Keratinocyte (primary cell): ENCODE measurements around the gene GPHB5. TPM values are rescaled to one million over a fixed set of nuclear protein-coding genes. Genes with fewer than 3 reads are reported as not detected.

ENCODE experiments used
- DNase-seq: peaks from one replicate; pipeline ENCODE4 v3.0.0-alpha.2; 2011; ENCODE audit warnings: low read depth, missing footprints, low spot score
- FAIRE-seq: peaks from 2 replicates; lab custom pipeline; 2011; peaks lifted over from hg19 to GRCh38; lab: Jason Lieb, UNC
- H2AFZ ChIP-seq: 2 replicates; pipeline ENCODE4 v1.6.0; 2012; ENCODE audit warnings: low read length, control low read depth, inconsistent platforms; ENCODE audit not compliant: control insufficient read depth
- H3K27ac ChIP-seq: 2 replicates; pipeline ENCODE4 v1.5.1; 2011; ENCODE audit warnings: low read length; ENCODE audit not compliant: control insufficient read depth, insufficient read depth
- H3K27me3 ChIP-seq: 3 replicates; pipeline ENCODE4 v1.6.0; 2011; ENCODE audit warnings: low read length; ENCODE audit not compliant: control insufficient read depth, insufficient read depth; ENCODE audit errors: extremely low read depth
- H3K36me3 ChIP-seq, 2 experiments: 2 replicates in 1 of 2; 3 replicates in 1 of 2; pipeline ENCODE4 v1.5.1; 2011; ENCODE audit warnings: low read length in 2 of 2, mild to moderate bottlenecking in 1 of 2; ENCODE audit not compliant: control insufficient read depth in 2 of 2, insufficient read depth in 2 of 2; ENCODE audit errors: extremely low read depth in 1 of 2
- H3K4me1 ChIP-seq: 3 replicates; pipeline ENCODE4 v1.5.1; 2011; ENCODE audit warnings: low read length; ENCODE audit not compliant: control insufficient read depth, insufficient read depth; ENCODE audit errors: extremely low read depth
- H3K4me2 ChIP-seq: 3 replicates; pipeline ENCODE4 v1.6.0; 2011; ENCODE audit warnings: low read depth, low read length; ENCODE audit not compliant: control insufficient read depth, insufficient read depth; ENCODE audit errors: extremely low read depth
- H3K4me3 ChIP-seq, 3 experiments: fragments of 200-600 bp in 1 of 3; sonication (generic) in 1 of 3; 2 replicates in 2 of 3; 3 replicates in 1 of 3; pipeline ENCODE4 v1.5.1; 2011 to 2016; ENCODE audit warnings: low read length in 3 of 3, mild to moderate bottlenecking in 3 of 3, control low read depth in 2 of 3, inconsistent platforms in 1 of 3, low read depth in 1 of 3, mixed read lengths in 1 of 3, mixed run types in 1 of 3, moderate library complexity in 1 of 3; ENCODE audit not compliant: control insufficient read depth in 2 of 3, insufficient read depth in 2 of 3; ENCODE audit errors: extremely low read depth in 1 of 3
- H3K79me2 ChIP-seq: 2 replicates; pipeline ENCODE4 v1.6.0; 2012; ENCODE audit warnings: low read length; ENCODE audit not compliant: control insufficient read depth, insufficient read depth
- H3K9ac ChIP-seq: 3 replicates; pipeline ENCODE4 v1.6.0; 2011; ENCODE audit warnings: low read length; ENCODE audit not compliant: control insufficient read depth, insufficient read depth; ENCODE audit errors: extremely low read depth
- H3K9me1 ChIP-seq: 3 replicates; pipeline ENCODE4 v1.6.0; 2011; ENCODE audit warnings: low read length; ENCODE audit not compliant: control insufficient read depth, insufficient read depth; ENCODE audit errors: extremely low read depth
- H3K9me3 ChIP-seq: 2 replicates; pipeline ENCODE4 v1.5.1; 2012; ENCODE audit warnings: low read depth, low read length; ENCODE audit not compliant: control insufficient read depth
- H4K20me1 ChIP-seq: 3 replicates; pipeline ENCODE4 v1.6.0; 2011; ENCODE audit warnings: low read length; ENCODE audit not compliant: control insufficient read depth, insufficient read depth; ENCODE audit errors: extremely low read depth
- CTCF ChIP-seq, 3 experiments: IDR thresholded peaks in 1 of 3; conservative IDR thresholded peaks in 1 of 3; optimal IDR thresholded peaks in 1 of 3; 2 replicates in 2 of 3; 3 replicates in 1 of 3; pipeline versions ENCODE3 to v1.5.1; 2011; ENCODE audit warnings: low read length in 3 of 3, mild to moderate bottlenecking in 3 of 3, moderate library complexity in 2 of 3, control low read depth in 1 of 3, inconsistent platforms in 1 of 3; ENCODE audit not compliant: insufficient read depth in 2 of 3; ENCODE audit errors: extremely low read depth in 1 of 3
- EZH2 ChIP-seq: IDR thresholded peaks from one replicate; pipeline ENCODE4 v1.6.1; 2012; ENCODE audit warnings: inconsistent platforms, mild to moderate bottlenecking, low read length, moderate library complexity
- dilution Hi-C: fragments of 300-500 bp; cut with MboI; formaldehyde crosslinking; loops from one replicate; pipeline ENCODE4 v1.7.0; 2020; ENCODE audit warnings: low sequenced_read_pairs; ENCODE audit not compliant: extremely low pct_ligation_motif_present
- polyA plus RNA-seq, 5 experiments: library from polyadenylated mRNA; depleted of rRNA in 3 of 5; stranded (reverse) in 3 of 5; stranded (forward) in 1 of 5; unstranded in 1 of 5; fragments of >200 nt; gene quantifications; 1 replicate in 1 of 5; 2 replicates in 3 of 5; 3 replicates in 1 of 5; pipeline versions ENCODE4 v1.2.1 to v1.2.3, GENCODE V29; 2011 to 2012; ENCODE audit warnings: missing spikeins in 2 of 5, low read depth in 1 of 5, low replicate concordance in 1 of 5

The GPHB5 gene
- polyA plus RNA-seq, 1 donor (not counting 4 experiments of a cell fraction or from before 2014, with no cell fraction given): not detected

- H3K9ac ChIP-seq: no peak overlapping the region
- no peak overlapping the region for H3K4me3 ChIP-seq
- peak in 1 of 3 experiments; percentile 33 for TF ChIP-seq CTCF (optimal IDR thresholded peaks at IDR 0.05 in 1 of 3, IDR thresholded peaks at IDR 0.05 in 1 of 3, conservative IDR thresholded peaks at IDR 0.05 in 1 of 3; ENCODE audit: extremely low read depth in 1 of 3, insufficient read depth in 2 of 3, low read length in 3 of 3)
- no peak for TF ChIP-seq EZH2
- H3K27me3 ChIP-seq: no peaks in the 10 kb centered on the region
- no peaks in the 10 kb centered on the region for H3K36me3 ChIP-seq
- no peak overlapping the region for H2AFZ ChIP-seq
- DNase-seq (no peak), FAIRE-seq (no peak)
- no peak overlapping the region for H3K27ac ChIP-seq
- no peaks in the 10 kb centered on the region for H3K9me1 ChIP-seq
- peaks cover 2% of the 10 kb centered on the region for H3K4me1 ChIP-seq
- dilution Hi-C loops: no loop called here
- H4K20me1 ChIP-seq: no peaks in the 10 kb centered on the region
- no peak overlapping the region for H3K4me2 ChIP-seq
- H3K79me2 ChIP-seq: no peaks in the 10 kb centered on the region
- no peaks in the 10 kb centered on the region for H3K9me3 ChIP-seq
Measured at GRCh38 chr14:63273717-63274655, 44.7 kb downstream of the GPHB5 start.

GRCh38 chr14:63273129-63273528, 45.6 kb downstream of the GPHB5 start:
- Histone ChIP-seq H3K4me2 (no peak overlapping the region), H3K4me1 (peaks cover 2% of the 10 kb centered on the region), H3K27me3 (no peaks in the 10 kb centered on the region), H3K9ac (no peak overlapping the region), H3K4me3 (no peak overlapping the region), H3K79me2 (no peaks in the 10 kb centered on the region), H3K36me3 (no peaks in the 10 kb centered on the region), H2AFZ (no peak overlapping the region), H3K9me1 (no peaks in the 10 kb centered on the region), H4K20me1 (no peaks in the 10 kb centered on the region), H3K9me3 (no peaks in the 10 kb centered on the region), H3K27ac (no peak overlapping the region)
- TF ChIP-seq CTCF (optimal IDR thresholded peaks at IDR 0.05 in 1 of 3, IDR thresholded peaks at IDR 0.05 in 1 of 3, conservative IDR thresholded peaks at IDR 0.05 in 1 of 3; ENCODE audit: extremely low read depth in 1 of 3, insufficient read depth in 2 of 3, low read length in 3 of 3) (no peak), EZH2 (no peak)
- DNase-seq (no peak), FAIRE-seq (no peak)
- dilution Hi-C loops: no loop called here
